K562 (cell line): ENCODE data around the gene TNRC6B. TPM values are rescaled to one million over a fixed set of nuclear protein-coding genes. Genes with fewer than 3 reads are reported as not detected.

Experiments
- AFF4 ChIP-seq: sonication (generic); formaldehyde crosslinking; IDR thresholded peaks from 2 replicates; pipeline ENCODE4 v1.8.0; 2023; ENCODE audit warnings: mild to moderate bottlenecking, missing genetic modification reagents
- GABPB1 ChIP-seq: sonication (generic); formaldehyde crosslinking; IDR thresholded peaks from 2 replicates; pipeline ENCODE4 v1.8.0; 2022; ENCODE audit warnings: mild to moderate bottlenecking, missing genetic modification reagents
- PKNOX1 ChIP-seq: fragments of 450-650 bp; IDR thresholded peaks from 2 replicates; pipeline ENCODE4 v1.6.1; 2016
- REST ChIP-seq, 2 experiments: fragments of 450-650 bp; formaldehyde crosslinking in 1 of 2; IDR thresholded peaks; 2 replicates each; pipeline versions ENCODE4 v1.4.0 to v1.6.1; 2014 to 2020; ENCODE audit warnings: mild to moderate bottlenecking in 2 of 2, borderline replicate concordance in 1 of 2, low read depth in 1 of 2
- RFX1 ChIP-seq: fragments of 450-650 bp; IDR thresholded peaks from 2 replicates; pipeline ENCODE4 v1.6.1; 2016; ENCODE audit warnings: mild to moderate bottlenecking, moderate library complexity
- RNF2 ChIP-seq: sonication (generic); IDR thresholded peaks from 2 replicates; pipeline ENCODE4 v1.6.1; 2016
- SMARCA4 ChIP-seq: fragments of 450-650 bp; IDR thresholded peaks from 2 replicates; pipeline ENCODE4 v1.6.1; 2016
- SREBF1 ChIP-seq: fragments of 150-350 bp; IDR thresholded peaks from 2 replicates; pipeline ENCODE4 v1.6.1; 2014; ENCODE audit warnings: antibody characterized with exemption, low read depth, low read length, borderline replicate concordance
- TAF15 ChIP-seq: fragments of 200-400 bp; formaldehyde crosslinking; IDR thresholded peaks from 2 replicates; pipeline ENCODE4 v1.6.1; 2017; ENCODE audit warnings: mild to moderate bottlenecking, low read depth, low read length, moderate library complexity
- TAF7 ChIP-seq: fragments of 450-650 bp; IDR thresholded peaks from 2 replicates; pipeline ENCODE4 v1.6.1; 2016; ENCODE audit warnings: missing genetic modification characterization, missing compliant biosample characterization
- ZBED1 ChIP-seq: IDR thresholded peaks from 2 replicates; pipeline ENCODE4 v1.6.1; 2014
- ZKSCAN3 ChIP-seq: fragments of 250-450 bp; sonication (Bioruptor Pico); IDR thresholded peaks from 2 replicates; pipeline ENCODE4 v1.4.0; 2020
- ZNF146 ChIP-seq: IDR thresholded peaks from one replicate; pipeline ENCODE4 v1.6.1; 2018; ENCODE audit warnings: missing compliant biosample characterization; ENCODE audit not compliant: unreplicated experiment
- polyA plus RNA-seq, 8 experiments: library from polyadenylated mRNA; depleted of rRNA in 4 of 8; stranded (reverse) in 5 of 8; unstranded in 3 of 8; fragments of >200 nt; fragmentation: Nextera tagmentation in 2 of 8; fragmentation: Illumina TruSeq in 1 of 8; extraction: Ambion mirVana in 2 of 8; extraction: Trizol in 1 of 8; gene quantifications; 2 replicates each; pipeline versions ENCODE4 v1.2.1 to v1.2.3, GENCODE V29; 2011 to 2014; ENCODE audit warnings: inconsistent platforms in 1 of 8, missing spikeins in 1 of 8
- total RNA-seq, 7 experiments: library from RNA; depleted of rRNA in 6 of 7; stranded (reverse); fragments of >200 nt in 6 of 7; fragmentation: Illumina TruSeq in 2 of 7; extraction: Trizol in 2 of 7; gene quantifications; 2 replicates each; pipeline versions ENCODE4 v1.2.1 to v1.2.3, GENCODE V29; 2011 to 2021; ENCODE audit warnings: low replicate concordance in 1 of 7

The TNRC6B gene
- total and polyA plus RNA-seq, 9 of the 15 experiments (the other 6 are each of a cell fraction or from before 2014, with no cell fraction given), result 0.96 to 18.8 (median 10.8) TPM

DNA sequence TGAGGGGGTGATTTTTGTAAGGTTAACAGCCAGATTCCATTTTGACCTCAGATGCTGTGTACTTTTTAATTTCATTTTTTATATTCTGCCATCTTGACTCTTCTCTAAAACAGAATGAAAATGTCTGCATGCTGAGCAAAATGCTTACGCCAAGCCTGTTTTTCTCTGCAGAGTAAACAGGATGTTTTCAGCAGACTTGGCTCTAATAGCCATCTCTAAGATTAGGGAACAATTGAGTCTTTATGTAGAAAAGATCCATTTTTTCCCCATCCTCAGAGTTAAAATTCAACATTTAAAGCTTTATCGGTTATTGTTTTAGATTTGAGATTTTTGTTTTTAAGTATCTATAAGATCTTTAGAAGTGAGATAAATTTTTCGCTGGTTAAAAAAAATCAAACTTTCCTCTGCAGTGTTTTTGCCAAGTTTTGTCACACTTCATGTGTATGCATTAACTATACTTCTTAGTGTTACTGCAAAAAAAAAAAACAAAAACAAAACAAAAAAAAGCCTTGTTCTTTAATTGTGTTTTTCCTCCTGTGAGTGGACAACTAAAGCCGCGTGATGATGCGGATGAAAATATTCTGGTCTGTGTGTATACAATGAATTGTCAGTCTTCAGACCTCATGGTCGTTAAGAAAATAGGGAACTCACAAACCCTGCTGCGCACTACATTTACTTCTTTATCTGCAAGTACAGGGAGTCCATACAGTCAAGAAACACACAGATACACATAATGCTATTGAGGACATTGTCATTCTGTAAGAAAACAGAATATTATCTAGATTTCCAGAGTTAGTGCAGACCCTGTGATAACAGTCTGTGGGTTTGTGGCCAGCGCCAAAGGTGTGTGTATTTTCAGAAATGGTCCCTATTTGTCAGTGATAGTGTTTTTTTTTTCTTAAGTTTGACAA lies 151.1 kb downstream of the TNRC6B start (continued):
- no peak for TF ChIP-seq TAF15
- peak; percentile 39; the same call in 1 of the 2 replicates for TF ChIP-seq PKNOX1
- no peak for TF ChIP-seq ZBED1
- TF ChIP-seq ZNF146 (CRISPR knock-in tag), result no peak
- TF ChIP-seq SMARCA4, result peak; percentile 91
- no peak for TF ChIP-seq GABPB1 (CRISPR knock-in tag)
- TF ChIP-seq AFF4 (CRISPR knock-in tag), result no peak
- TF ChIP-seq RNF2, result peak; percentile 66; the same call in 1 of the 2 replicates
- TF ChIP-seq REST (IDR thresholded peaks at IDR 0.05; ENCODE audit: borderline replicate concordance), result no peak; the same call in 1 of the 2 replicates
- no peak for TF ChIP-seq REST (CRISPR knock-in tag; IDR thresholded peaks at IDR 0.05; ENCODE audit: low read depth)
- TF ChIP-seq RFX1, result no peak
- no peak for TF ChIP-seq TAF7
- no peak for TF ChIP-seq ZKSCAN3 (CRISPR knock-in tag)
- no peak for TF ChIP-seq SREBF1
